NOMO-1 treated with DMSO at 0.1 percent for 48 hours (cell line): Measurements from ENCODE around the gene EXOC1L.
"Not testable (repeated sequence)": the region's sequence is repeated elsewhere in the genome, so short reads cannot be mapped to it uniquely, and the experiment has no call there.

Experiments
- DNase-seq: peaks from one replicate; lab custom pipeline; 2025; ENCODE audit not compliant: unreplicated experiment; lab: John Stamatoyannopoulos, UW

The EXOC1L gene

DNA sequence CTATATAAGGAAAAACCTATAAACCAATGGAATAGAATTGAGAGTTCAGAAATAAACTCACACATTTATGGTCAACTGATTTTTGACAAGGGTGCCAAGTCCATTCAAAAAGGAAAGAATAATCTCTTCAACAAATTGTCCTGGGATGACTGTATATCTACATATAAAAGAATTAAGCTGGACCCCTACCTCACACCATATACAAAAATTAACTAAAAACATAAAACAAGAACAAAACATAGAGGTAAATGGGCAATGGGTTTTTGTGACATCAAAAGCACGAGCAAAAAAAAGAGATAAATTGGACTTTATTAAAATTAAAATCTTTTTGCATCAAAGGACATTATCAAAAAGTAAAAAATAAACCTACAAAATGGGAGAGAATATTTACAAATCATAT lies 18.3 kb downstream of the EXOC1L start:
- DNase-seq, result no peak

DNA sequence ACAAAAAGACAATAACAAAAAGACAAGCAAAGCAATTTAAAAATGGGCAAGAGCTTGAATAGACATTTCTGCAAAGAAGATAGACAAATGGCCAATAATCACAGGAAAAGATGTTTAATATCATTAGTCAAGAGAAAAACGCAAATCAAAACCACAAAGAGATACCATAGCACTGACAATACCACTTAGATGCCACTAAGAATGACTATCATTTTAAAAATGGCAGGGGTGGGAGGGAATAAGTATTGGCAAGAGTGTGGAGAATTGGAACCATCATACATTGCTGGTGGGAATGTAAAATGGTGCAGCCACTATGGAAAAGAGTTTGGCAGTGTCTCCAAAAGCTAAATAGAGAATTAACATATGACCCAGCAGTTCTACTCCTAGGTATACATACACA lies 18.8 kb downstream of the EXOC1L start:
- DNase-seq, result no peak

- DNase-seq, result no peak
Measured at GRCh38 chr4:55838952-55839351, 19.4 kb downstream of the EXOC1L start.

- no peak for DNase-seq
Measured at GRCh38 chr4:55840956-55841355, 21.4 kb downstream of the EXOC1L start.

GRCh38 chr4:55841373-55842239 lies 22.0 kb downstream of the EXOC1L start:
- not testable (repeated sequence) for DNase-seq

- DNase-seq, result not testable (repeated sequence)
Measured at GRCh38 chr4:55842312-55842711, 22.7 kb downstream of the EXOC1L start.

DNA sequence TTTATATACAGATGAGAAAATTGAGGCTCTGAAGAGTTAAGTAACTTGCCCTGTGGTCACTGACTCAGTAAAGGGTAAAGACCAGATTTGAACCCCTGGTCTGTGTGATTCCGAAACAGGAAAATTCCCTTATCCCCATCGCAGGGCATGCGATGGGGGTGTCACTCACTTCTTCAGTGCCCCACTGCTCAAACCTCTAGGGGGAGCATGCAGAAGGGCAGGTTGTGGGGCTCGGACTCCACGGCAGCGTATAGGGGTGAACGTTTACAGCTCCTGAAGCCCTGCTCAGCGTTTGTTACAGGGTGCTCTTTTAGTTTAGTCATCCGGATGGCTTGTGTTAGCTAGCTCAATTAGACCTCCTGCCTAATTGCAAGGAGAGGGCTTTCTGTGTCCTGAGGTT lies 30.1 kb downstream of the EXOC1L start:
- DNase-seq, result no peak

DNA sequence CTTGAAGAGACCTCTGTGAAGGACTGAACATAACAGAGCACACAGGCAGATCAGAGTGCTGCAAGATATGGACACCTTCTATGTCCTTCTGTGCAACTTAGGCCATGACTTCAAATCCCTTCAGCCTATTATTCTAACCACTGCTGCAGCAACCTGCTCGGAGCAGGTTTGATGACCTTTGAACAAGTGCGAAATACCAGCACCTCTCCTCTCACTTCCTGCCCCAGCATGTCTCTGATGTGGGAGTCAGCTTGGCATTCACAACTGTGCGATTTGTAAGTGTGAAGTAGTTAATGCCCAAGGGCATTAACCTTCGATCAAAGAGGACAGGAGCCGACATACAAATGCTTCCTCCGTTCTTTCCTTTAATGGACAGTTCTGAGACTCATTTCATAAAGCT lies 32.3 kb downstream of the EXOC1L start:
- DNase-seq, result no peak

GRCh38 chr4:55853484-55854046 lies 34.0 kb downstream of the EXOC1L start, which contains the start of gene EXOC1:
TSS of gene EXOC1 (plus strand) at chr4:55853648. CDS start at chr4:55858324, 4,676 bp downstream.
- DNase-seq, result peak; percentile 96

GRCh38 chr4:55854129-55854528 lies 34.5 kb downstream of the EXOC1L start:
- DNase-seq, result no peak

DNA sequence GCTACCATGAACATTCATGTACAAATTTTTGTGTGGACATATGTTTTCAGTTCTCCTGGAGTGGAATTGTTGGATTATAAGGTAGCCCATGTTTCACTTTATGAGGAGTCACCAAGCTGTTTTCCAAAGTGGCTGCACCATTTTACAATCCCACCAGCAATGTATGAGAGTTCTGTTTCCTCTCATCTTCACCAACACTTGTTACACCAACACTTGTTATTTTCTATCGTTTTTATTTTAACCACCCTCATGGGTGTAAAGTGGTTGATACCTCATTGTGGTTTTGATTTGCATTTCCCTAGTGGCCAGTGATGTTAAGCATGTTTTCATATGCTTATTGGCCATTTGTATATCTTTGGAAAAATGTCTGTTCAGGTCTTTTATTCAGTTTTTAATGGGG lies 38.0 kb downstream of the EXOC1L start:
- DNase-seq, result no peak

GRCh38 chr4:55859711-55860110 lies 40.1 kb downstream of the EXOC1L start:
- DNase-seq, result no peak

- no peak for DNase-seq
Measured at GRCh38 chr4:55864577-55865223, 45.1 kb downstream of the EXOC1L start.

DNA sequence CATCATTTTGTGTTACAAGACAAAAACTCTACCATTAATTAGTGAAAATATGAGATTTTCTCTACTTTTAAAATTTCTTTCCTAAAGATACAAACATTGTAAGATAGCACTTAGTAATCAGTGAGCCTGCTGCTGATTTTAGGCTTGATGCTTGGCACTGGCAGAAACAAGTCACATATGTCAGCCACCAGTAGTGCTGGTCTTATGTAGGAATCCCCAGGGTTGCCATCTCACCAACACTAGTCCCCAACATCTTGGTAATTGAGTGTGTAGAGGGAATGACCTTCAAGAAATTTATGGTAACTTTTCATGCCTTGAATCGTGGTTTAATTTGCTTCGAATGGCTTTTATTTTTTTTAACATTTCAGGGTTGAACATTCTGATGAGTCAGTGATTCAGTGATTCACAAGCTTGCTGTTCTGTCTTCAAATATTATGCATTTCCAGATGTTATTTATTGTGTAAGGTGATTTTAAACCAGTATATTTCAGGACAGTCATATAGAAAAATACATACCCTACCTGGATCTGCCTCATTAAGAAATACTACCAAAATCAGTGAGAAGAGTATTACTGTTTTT lies 45.7 kb downstream of the EXOC1L start:
- DNase-seq, result no peak

- peak; percentile 89 for DNase-seq
Measured at GRCh38 chr4:55866290-55866907, 46.8 kb downstream of the EXOC1L start.

DNA sequence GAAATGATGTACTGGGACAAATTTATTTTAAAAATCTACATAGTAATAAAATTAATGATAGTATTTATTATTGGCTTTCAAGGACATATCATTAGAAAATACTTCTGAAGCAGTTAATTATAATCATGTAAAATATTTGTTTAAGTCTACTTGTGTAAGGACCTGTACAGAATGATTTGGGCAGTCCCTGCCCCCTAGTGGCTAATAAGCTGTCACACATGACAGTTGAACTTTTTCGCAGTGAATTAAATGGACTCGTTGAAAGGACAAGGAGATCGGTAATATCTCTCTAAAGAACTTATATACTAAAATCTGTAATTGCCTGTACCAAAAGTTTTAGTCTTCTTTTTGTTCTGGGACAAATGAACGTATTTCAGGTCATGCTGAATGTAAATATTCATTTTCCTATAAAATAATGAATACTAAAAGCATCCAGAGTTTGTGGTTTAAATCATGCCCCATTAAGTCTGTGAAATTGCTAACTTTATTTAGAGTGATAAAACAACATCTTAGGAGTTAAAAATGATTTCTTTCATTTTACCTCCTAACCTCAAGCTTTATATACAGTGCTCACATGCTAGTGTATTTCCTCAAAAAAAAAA lies 47.5 kb downstream of the EXOC1L start:
- DNase-seq, result peak; percentile 71

DNA sequence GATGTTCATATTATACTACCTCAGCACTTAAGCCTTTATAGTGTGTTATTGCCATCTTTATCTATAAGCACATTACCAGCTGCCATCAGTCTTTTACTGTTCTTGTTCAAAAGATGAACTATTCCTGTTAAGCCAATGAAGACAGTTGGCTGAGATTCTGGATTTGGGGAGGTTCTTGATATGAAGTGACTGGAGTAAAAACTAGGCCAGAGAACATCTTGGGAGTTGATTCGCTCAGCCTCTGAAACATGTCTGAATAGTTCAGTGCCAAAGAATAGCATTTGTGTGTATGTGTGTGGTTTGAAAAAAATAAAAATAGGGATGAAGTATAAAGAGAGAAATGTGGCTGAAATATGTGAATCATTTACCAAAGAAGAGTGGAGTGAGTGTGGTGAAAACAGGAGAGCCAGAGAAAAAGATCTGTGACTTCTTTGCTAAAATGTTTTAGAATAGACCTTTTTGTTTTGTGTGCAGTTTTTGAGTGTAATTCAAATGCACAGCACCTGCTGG lies 49.0 kb downstream of the EXOC1L start:
- no peak for DNase-seq

GRCh38 chr4:55871299-55871800 lies 51.8 kb downstream of the EXOC1L start:
- DNase-seq, result no peak

GRCh38 chr4:55874831-55875230 lies 55.2 kb downstream of the EXOC1L start:
- no peak for DNase-seq

- DNase-seq, result no peak
Measured at GRCh38 chr4:55876387-55876786, 56.8 kb downstream of the EXOC1L start.
